GM12878 (cell line): ENCODE results near the gene AGT. TPM values are rescaled to one million over a fixed set of nuclear protein-coding genes. Genes with fewer than 3 reads are reported as not detected.
A peak's percentile ranks its signal among the peaks of the same experiment; 100 is the strongest.

Experiments used
- ATAC-seq: fragments of 200-7000 bp; cut with Tn5 transposase; 3 replicates; pipeline ENCODE4 v1.9.1; 2020; ENCODE audit warnings: mild to moderate bottlenecking, moderate library complexity
- BruUV-seq: library from RNA; stranded (reverse); fragments of 400-500 nt; replicated peaks from 2 replicates; lab custom pipeline; 2021; lab: Mats Ljungman, UMichigan
- CTCF ChIA-PET: fragments of 300-600 bp; sonication (Branson Sonifier 250); formaldehyde crosslinking; extraction: SDS; loops from one replicate; lab custom pipeline; 2021; ENCODE audit warnings: inconsistent platforms; lab: Yijun Ruan, JAX
- POLR2A ChIA-PET: fragments of 350-600 bp; formaldehyde crosslinking; extraction: SDS; loops from one replicate; lab custom pipeline; 2021; ENCODE audit warnings: inconsistent platforms; lab: Charles Lee
- RAD21 ChIA-PET: fragments of 300-600 bp; sonication (Branson Sonifier 250); formaldehyde crosslinking; loops from one replicate; lab custom pipeline; 2023; ENCODE audit warnings: antibody characterized with exemption; ENCODE audit not compliant: unreplicated experiment; lab: Charles Lee
- SMC1A ChIA-PET: fragments of 300-600 bp; sonication (Branson Sonifier 250); formaldehyde crosslinking; loops from one replicate; lab custom pipeline; 2023; ENCODE audit not compliant: unreplicated experiment, uncharacterized antibody; lab: Charles Lee
- DNase-seq: peaks from one replicate; pipeline ENCODE4 v3.0.0-alpha.2; 2011; ENCODE audit warnings: low read depth, low spot score
- FAIRE-seq: peaks from 3 replicates; lab custom pipeline; 2011; peaks lifted over from hg19 to GRCh38; lab: Jason Lieb, UNC
- H2AFZ ChIP-seq: 2 replicates; pipeline ENCODE4 v1.6.0; 2011; ENCODE audit warnings: low read depth, low read length, control low read depth; ENCODE audit not compliant: control insufficient read depth
- H3K27ac ChIP-seq: 2 replicates; pipeline ENCODE4 v1.5.1; 2011; ENCODE audit warnings: control low read depth; ENCODE audit not compliant: control insufficient read depth, insufficient read depth
- H3K27me3 ChIP-seq, 2 experiments: replicated peaks in 1 of 2; 2 replicates each; pipeline versions ENCODE4 v1.6.0 to v1.6.1; 2011; ENCODE audit warnings: low read length in 1 of 2; ENCODE audit not compliant: control insufficient read depth in 2 of 2, insufficient read depth in 2 of 2
- H3K36me3 ChIP-seq, 2 experiments: 2 replicates each; pipeline ENCODE4 v1.5.1; 2011; ENCODE audit warnings: low read length in 1 of 2; ENCODE audit not compliant: control insufficient read depth in 2 of 2, insufficient read depth in 2 of 2
- H3K4me1 ChIP-seq: 2 replicates; pipeline ENCODE4 v1.6.1; 2011; ENCODE audit warnings: mild to moderate bottlenecking, low read length, moderate library complexity, mixed read lengths; ENCODE audit not compliant: control insufficient read depth, insufficient read depth
- H3K4me2 ChIP-seq: 2 replicates; pipeline ENCODE4 v1.6.0; 2011; ENCODE audit warnings: control low read depth; ENCODE audit not compliant: control insufficient read depth, insufficient read depth
- H3K4me3 ChIP-seq: fragments of 200-600 bp; sonication (generic); 2 replicates; pipeline ENCODE4 v1.5.1; 2016
- H3K79me2 ChIP-seq: 2 replicates; pipeline ENCODE4 v1.6.0; 2011; ENCODE audit warnings: low read length; ENCODE audit not compliant: control insufficient read depth, insufficient read depth
- H3K9ac ChIP-seq: 2 replicates; pipeline ENCODE4 v1.8.0; 2011; ENCODE audit warnings: low read length, control low read depth, mixed read lengths; ENCODE audit not compliant: control insufficient read depth, insufficient read depth
- H3K9me3 ChIP-seq: replicated peaks from 3 replicates; pipeline ENCODE4 v1.5.1; 2011; ENCODE audit warnings: mild to moderate bottlenecking, low read length; ENCODE audit not compliant: control insufficient read depth, insufficient read depth
- H4K20me1 ChIP-seq: 2 replicates; pipeline ENCODE4 v1.6.0; 2011; ENCODE audit not compliant: control insufficient read depth, insufficient read depth
- whole genome bisulfite sequencing: methylation state at CpG from one replicate; pipeline ENCODE4 v1.1.6; 2016; ENCODE audit warnings: low lambda C conversion rate; ENCODE audit not compliant: insufficient replicate concordance, insufficient coverage; ENCODE audit errors: missing lambda C conversion rate; 5-methylcytosine and 5-hydroxymethylcytosine counted together
- in situ Hi-C: fragments of 300-500 bp; cut with MboI; formaldehyde crosslinking; loops from 9 replicates; pipeline ENCODE4 v1.14.3; 2018; ENCODE audit warnings: mixed read lengths
- intact Hi-C: fragments of 100-400 bp; cut with micrococcal nuclease; formaldehyde crosslinking; loops from one replicate; pipeline ENCODE4 v1.14.2; 2022; ENCODE audit not compliant: unreplicated experiment
- polyA plus RNA-seq, 11 experiments: library from polyadenylated mRNA; depleted of rRNA in 4 of 11; unstranded in 6 of 11; stranded (reverse) in 5 of 11; fragments of >200 nt; fragmentation: Nextera tagmentation in 4 of 11; fragmentation: Illumina TruSeq in 1 of 11; extraction: Ambion mirVana in 4 of 11; extraction: Trizol in 1 of 11; gene quantifications; 1 replicate in 1 of 11; 2 replicates in 10 of 11; pipeline versions ENCODE4 v1.2.1 to v1.2.3, GENCODE V29; 2011 to 2016; ENCODE audit warnings: inconsistent platforms in 2 of 11, missing spikeins in 2 of 11, low read depth in 1 of 11
- total RNA-seq, 4 experiments: library from RNA; depleted of rRNA in 3 of 4; stranded (reverse); fragments of >200 nt in 3 of 4; fragmentation: Illumina TruSeq in 1 of 4; extraction: Trizol in 1 of 4; gene quantifications; 2 replicates each; pipeline versions ENCODE4 v1.2.1 to v1.2.3, GENCODE V29; 2013 to 2021
- TF ChIP-seq, protein P1 (sequence below): IDR thresholded peaks from 2 replicates; pipeline ENCODE4 v1.6.1; 2011; ENCODE audit warnings: borderline replicate concordance, low read depth, mild to moderate bottlenecking, moderate library complexity, low read length; ENCODE audit not compliant: insufficient read depth, poor library complexity, severe bottlenecking
- TF ChIP-seq, protein P2 (sequence below): fragments of 450-650 bp; IDR thresholded peaks from 2 replicates; pipeline ENCODE4 v1.6.1; 2017; ENCODE audit warnings: mild to moderate bottlenecking

AGT gene
- total and polyA plus RNA-seq, 10 of the 15 experiments (the other 5 are each of a cell fraction or from before 2014, with no cell fraction given): 0.69 TPM; not detected in 9

DNA sequence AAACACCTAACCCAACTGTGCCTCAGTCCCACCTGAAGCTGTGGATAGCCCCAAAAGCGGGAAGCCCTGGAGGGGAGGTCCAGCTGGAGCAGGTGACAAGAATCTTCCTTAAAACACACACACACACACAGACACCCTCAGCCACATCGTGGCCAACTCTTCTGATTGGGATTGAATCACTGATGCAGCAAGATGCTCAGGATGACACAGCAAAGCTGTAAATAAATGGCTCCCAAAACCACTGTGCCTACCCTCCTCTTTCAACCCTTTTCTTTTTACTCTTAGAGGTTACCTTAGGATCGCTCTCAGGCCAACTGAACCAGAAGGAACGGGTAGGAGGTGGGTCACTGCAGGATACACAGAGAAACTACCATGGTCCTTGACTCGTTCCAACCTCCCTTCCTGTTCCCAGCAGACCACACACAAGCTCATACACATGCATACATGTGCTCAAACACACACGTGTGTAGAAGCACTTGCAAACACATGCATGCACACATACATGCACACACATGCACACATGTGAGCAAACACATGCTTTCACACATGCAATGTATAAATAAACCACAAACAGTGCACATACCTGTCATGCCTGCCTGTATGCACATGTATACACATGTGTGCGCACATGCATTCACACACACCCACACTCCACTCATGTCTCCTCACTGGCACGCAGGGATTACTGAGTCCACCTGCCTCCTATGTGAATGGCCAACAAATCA, 47.7 kb upstream of the AGT start:
- ChIA-PET CTCF (no interaction called here), SMC1A (no interaction called here)
- no peak for FAIRE-seq

More for the DNA sequence above, 47.7 kb upstream of the AGT start:
- Histone ChIP-seq H3K9me3 (no peaks in the 10 kb centered on the region), H3K79me2 (no peaks in the 10 kb centered on the region), H3K9ac (no peak overlapping the region), H2AFZ (no peak overlapping the region), H3K4me1 (no peaks in the 10 kb centered on the region), H3K27me3 (no peaks in the 10 kb centered on the region; a peak in 1 of 4 replicates), H3K4me3 (no peak overlapping the region), H3K27ac (no peak overlapping the region), H4K20me1 (no peaks in the 10 kb centered on the region), H3K36me3 (no peaks in the 10 kb centered on the region), H3K4me2 (no peak overlapping the region)
- DNase-seq (no peak), ATAC-seq (no peak)
- ChIA-PET RAD21 (interaction anchor here (0.5 kb wide), 1 partner anchor 25 kb away, joined by 3 read pairs; no protein-coding TSS in a partner anchor), POLR2A (no interaction called here)
- intact Hi-C loops (no loop called here), in situ Hi-C loops (no loop called here)
- whole genome bisulfite sequencing: 11% methylated on average over 8 of the region's 8 CpGs
- TF ChIP-seq, protein P1, sequence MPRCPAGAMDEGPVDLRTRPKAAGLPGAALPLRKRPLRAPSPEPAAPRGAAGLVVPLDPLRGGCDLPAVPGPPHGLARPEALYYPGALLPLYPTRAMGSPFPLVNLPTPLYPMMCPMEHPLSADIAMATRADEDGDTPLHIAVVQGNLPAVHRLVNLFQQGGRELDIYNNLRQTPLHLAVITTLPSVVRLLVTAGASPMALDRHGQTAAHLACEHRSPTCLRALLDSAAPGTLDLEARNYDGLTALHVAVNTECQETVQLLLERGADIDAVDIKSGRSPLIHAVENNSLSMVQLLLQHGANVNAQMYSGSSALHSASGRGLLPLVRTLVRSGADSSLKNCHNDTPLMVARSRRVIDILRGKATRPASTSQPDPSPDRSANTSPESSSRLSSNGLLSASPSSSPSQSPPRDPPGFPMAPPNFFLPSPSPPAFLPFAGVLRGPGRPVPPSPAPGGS: peak; percentile 27
- TF ChIP-seq, protein P2, sequence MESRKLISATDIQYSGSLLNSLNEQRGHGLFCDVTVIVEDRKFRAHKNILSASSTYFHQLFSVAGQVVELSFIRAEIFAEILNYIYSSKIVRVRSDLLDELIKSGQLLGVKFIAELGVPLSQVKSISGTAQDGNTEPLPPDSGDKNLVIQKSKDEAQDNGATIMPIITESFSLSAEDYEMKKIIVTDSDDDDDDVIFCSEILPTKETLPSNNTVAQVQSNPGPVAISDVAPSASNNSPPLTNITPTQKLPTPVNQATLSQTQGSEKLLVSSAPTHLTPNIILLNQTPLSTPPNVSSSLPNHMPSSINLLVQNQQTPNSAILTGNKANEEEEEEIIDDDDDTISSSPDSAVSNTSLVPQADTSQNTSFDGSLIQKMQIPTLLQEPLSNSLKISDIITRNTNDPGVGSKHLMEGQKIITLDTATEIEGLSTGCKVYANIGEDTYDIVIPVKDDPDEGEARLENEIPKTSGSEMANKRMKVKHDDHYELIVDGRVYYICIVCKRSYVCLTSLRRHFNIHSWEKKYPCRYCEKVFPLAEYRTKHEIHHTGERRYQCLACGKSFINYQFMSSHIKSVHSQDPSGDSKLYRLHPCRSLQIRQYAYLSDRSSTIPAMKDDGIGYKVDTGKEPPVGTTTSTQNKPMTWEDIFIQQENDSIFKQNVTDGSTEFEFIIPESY: no peak
- no TSS peak for BruUV-seq
